Keratinocyte (primary cell): ENCODE data around the gene UBA6. TPM values are rescaled to one million over a fixed set of nuclear protein-coding genes. Genes with fewer than 3 reads are reported as not detected.

ENCODE experiments used
- DNase-seq: peaks from one replicate; pipeline ENCODE4 v3.0.0-alpha.2; 2011; ENCODE audit warnings: low read depth, missing footprints, low spot score
- FAIRE-seq: peaks from 2 replicates; lab custom pipeline; 2011; peaks lifted over from hg19 to GRCh38; lab: Jason Lieb, UNC
- H2AFZ ChIP-seq: 2 replicates; pipeline ENCODE4 v1.6.0; 2012; ENCODE audit warnings: low read length, control low read depth, inconsistent platforms; ENCODE audit not compliant: control insufficient read depth
- H3K27ac ChIP-seq: 2 replicates; pipeline ENCODE4 v1.5.1; 2011; ENCODE audit warnings: low read length; ENCODE audit not compliant: control insufficient read depth, insufficient read depth
- H3K27me3 ChIP-seq: 3 replicates; pipeline ENCODE4 v1.6.0; 2011; ENCODE audit warnings: low read length; ENCODE audit not compliant: control insufficient read depth, insufficient read depth; ENCODE audit errors: extremely low read depth
- H3K36me3 ChIP-seq, 2 experiments: 2 replicates in 1 of 2; 3 replicates in 1 of 2; pipeline ENCODE4 v1.5.1; 2011; ENCODE audit warnings: low read length in 2 of 2, mild to moderate bottlenecking in 1 of 2; ENCODE audit not compliant: control insufficient read depth in 2 of 2, insufficient read depth in 2 of 2; ENCODE audit errors: extremely low read depth in 1 of 2
- H3K4me1 ChIP-seq: 3 replicates; pipeline ENCODE4 v1.5.1; 2011; ENCODE audit warnings: low read length; ENCODE audit not compliant: control insufficient read depth, insufficient read depth; ENCODE audit errors: extremely low read depth
- H3K4me2 ChIP-seq: 3 replicates; pipeline ENCODE4 v1.6.0; 2011; ENCODE audit warnings: low read depth, low read length; ENCODE audit not compliant: control insufficient read depth, insufficient read depth; ENCODE audit errors: extremely low read depth
- H3K4me3 ChIP-seq, 3 experiments: fragments of 200-600 bp in 1 of 3; sonication (generic) in 1 of 3; 2 replicates in 2 of 3; 3 replicates in 1 of 3; pipeline ENCODE4 v1.5.1; 2011 to 2016; ENCODE audit warnings: low read length in 3 of 3, mild to moderate bottlenecking in 3 of 3, control low read depth in 2 of 3, inconsistent platforms in 1 of 3, low read depth in 1 of 3, mixed read lengths in 1 of 3, mixed run types in 1 of 3, moderate library complexity in 1 of 3; ENCODE audit not compliant: control insufficient read depth in 2 of 3, insufficient read depth in 2 of 3; ENCODE audit errors: extremely low read depth in 1 of 3
- H3K79me2 ChIP-seq: 2 replicates; pipeline ENCODE4 v1.6.0; 2012; ENCODE audit warnings: low read length; ENCODE audit not compliant: control insufficient read depth, insufficient read depth
- H3K9ac ChIP-seq: 3 replicates; pipeline ENCODE4 v1.6.0; 2011; ENCODE audit warnings: low read length; ENCODE audit not compliant: control insufficient read depth, insufficient read depth; ENCODE audit errors: extremely low read depth
- H3K9me1 ChIP-seq: 3 replicates; pipeline ENCODE4 v1.6.0; 2011; ENCODE audit warnings: low read length; ENCODE audit not compliant: control insufficient read depth, insufficient read depth; ENCODE audit errors: extremely low read depth
- H3K9me3 ChIP-seq: 2 replicates; pipeline ENCODE4 v1.5.1; 2012; ENCODE audit warnings: low read depth, low read length; ENCODE audit not compliant: control insufficient read depth
- H4K20me1 ChIP-seq: 3 replicates; pipeline ENCODE4 v1.6.0; 2011; ENCODE audit warnings: low read length; ENCODE audit not compliant: control insufficient read depth, insufficient read depth; ENCODE audit errors: extremely low read depth
- EZH2 ChIP-seq: IDR thresholded peaks from one replicate; pipeline ENCODE4 v1.6.1; 2012; ENCODE audit warnings: inconsistent platforms, mild to moderate bottlenecking, low read length, moderate library complexity
- dilution Hi-C: fragments of 300-500 bp; cut with MboI; formaldehyde crosslinking; loops from one replicate; pipeline ENCODE4 v1.7.0; 2020; ENCODE audit warnings: low sequenced_read_pairs; ENCODE audit not compliant: extremely low pct_ligation_motif_present
- polyA plus RNA-seq, 5 experiments: library from polyadenylated mRNA; depleted of rRNA in 3 of 5; stranded (reverse) in 3 of 5; stranded (forward) in 1 of 5; unstranded in 1 of 5; fragments of >200 nt; gene quantifications; 1 replicate in 1 of 5; 2 replicates in 3 of 5; 3 replicates in 1 of 5; pipeline versions ENCODE4 v1.2.1 to v1.2.3, GENCODE V29; 2011 to 2012; ENCODE audit warnings: missing spikeins in 2 of 5, low read depth in 1 of 5, low replicate concordance in 1 of 5
- TF ChIP-seq, protein P1 (sequence below), 3 experiments: IDR thresholded peaks in 1 of 3; conservative IDR thresholded peaks in 1 of 3; optimal IDR thresholded peaks in 1 of 3; 2 replicates in 2 of 3; 3 replicates in 1 of 3; pipeline versions ENCODE3 to v1.5.1; 2011; ENCODE audit warnings: low read length in 3 of 3, mild to moderate bottlenecking in 3 of 3, moderate library complexity in 2 of 3, control low read depth in 1 of 3, inconsistent platforms in 1 of 3; ENCODE audit not compliant: insufficient read depth in 2 of 3; ENCODE audit errors: extremely low read depth in 1 of 3

The UBA6 gene
- polyA plus RNA-seq, 1 donor (not counting 4 experiments of a cell fraction or from before 2014, with no cell fraction given) = 221 TPM

DNA sequence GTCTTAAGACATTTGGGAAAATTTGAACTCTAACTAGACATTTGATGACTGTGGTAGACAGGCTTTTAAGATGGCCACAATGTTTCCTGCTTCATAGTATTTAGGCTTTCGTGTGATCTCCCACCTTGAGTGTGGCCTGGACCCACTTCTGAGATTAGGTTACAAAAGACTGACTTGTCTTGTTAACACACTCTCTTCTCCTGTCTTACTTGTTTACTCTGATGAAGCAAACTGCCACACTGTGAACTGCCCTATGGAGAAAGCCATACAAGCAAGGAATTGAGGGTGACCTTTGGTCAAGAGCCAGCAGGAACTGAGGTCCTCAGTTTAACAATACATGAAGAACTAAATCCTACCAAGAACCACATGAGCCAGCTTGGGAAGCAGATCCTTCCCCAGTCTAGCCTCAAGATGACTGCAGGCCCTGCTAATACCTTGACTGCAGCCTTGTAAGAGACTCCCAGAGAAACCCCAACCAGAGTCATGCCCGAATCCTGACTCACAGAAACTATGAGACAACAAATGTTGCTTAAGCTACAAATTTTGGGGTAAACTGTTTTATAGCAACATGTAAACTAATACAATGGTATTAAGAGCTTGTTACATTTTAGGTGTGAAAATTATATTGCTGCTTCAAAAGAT lies 20.3 kb downstream of the UBA6 start:
- peak; percentile 74 for FAIRE-seq
- no peaks in the 10 kb centered on the region for H3K27me3 ChIP-seq

GRCh38 chr4:67678612-67679011 lies 22.3 kb downstream of the UBA6 start:
- Histone ChIP-seq H3K9me3 (no peaks in the 10 kb centered on the region), H2AFZ (no peak overlapping the region), H3K27me3 (no peaks in the 10 kb centered on the region), H3K9ac (no peak overlapping the region), H3K36me3 (peaks cover 16 to 21% of the 10 kb centered on the region in 2 experiments), H4K20me1 (no peaks in the 10 kb centered on the region), H3K9me1 (no peaks in the 10 kb centered on the region), H3K79me2 (peaks cover 15% of the 10 kb centered on the region), H3K4me1 (peaks cover 22% of the 10 kb centered on the region), H3K4me3 (no peak overlapping the region), H3K4me2 (no peak overlapping the region), H3K27ac (no peak overlapping the region)
- TF ChIP-seq EZH2 = no peak
- TF ChIP-seq, protein P1, sequence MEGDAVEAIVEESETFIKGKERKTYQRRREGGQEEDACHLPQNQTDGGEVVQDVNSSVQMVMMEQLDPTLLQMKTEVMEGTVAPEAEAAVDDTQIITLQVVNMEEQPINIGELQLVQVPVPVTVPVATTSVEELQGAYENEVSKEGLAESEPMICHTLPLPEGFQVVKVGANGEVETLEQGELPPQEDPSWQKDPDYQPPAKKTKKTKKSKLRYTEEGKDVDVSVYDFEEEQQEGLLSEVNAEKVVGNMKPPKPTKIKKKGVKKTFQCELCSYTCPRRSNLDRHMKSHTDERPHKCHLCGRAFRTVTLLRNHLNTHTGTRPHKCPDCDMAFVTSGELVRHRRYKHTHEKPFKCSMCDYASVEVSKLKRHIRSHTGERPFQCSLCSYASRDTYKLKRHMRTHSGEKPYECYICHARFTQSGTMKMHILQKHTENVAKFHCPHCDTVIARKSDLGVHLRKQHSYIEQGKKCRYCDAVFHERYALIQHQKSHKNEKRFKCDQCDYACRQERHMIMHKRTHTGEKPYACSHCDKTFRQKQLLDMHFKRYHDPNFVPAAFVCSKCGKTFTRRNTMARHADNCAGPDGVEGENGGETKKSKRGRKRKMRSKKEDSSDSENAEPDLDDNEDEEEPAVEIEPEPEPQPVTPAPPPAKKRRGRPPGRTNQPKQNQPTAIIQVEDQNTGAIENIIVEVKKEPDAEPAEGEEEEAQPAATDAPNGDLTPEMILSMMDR (optimal IDR thresholded peaks at IDR 0.05 in 1 of 3, IDR thresholded peaks at IDR 0.05 in 1 of 3, conservative IDR thresholded peaks at IDR 0.05 in 1 of 3; ENCODE audit: extremely low read depth in 1 of 3, insufficient read depth in 2 of 3, low read length in 3 of 3) = no peak
- FAIRE-seq (no peak), DNase-seq (no peak)
- dilution Hi-C loops = no loop called here

More for the DNA sequence above, 20.3 kb downstream of the UBA6 start:
- no peak overlapping the region for H3K4me2 ChIP-seq
- H4K20me1 ChIP-seq = no peaks in the 10 kb centered on the region
- peaks cover 39% of the 10 kb centered on the region for H3K4me1 ChIP-seq
- no peak overlapping the region for H2AFZ ChIP-seq
- H3K36me3 ChIP-seq = peaks cover 9 to 12% of the 10 kb centered on the region in 2 experiments
- peak overlapping the region; percentile 86 for H3K27ac ChIP-seq
- TF ChIP-seq, protein P1 (optimal IDR thresholded peaks at IDR 0.05 in 1 of 3, IDR thresholded peaks at IDR 0.05 in 1 of 3, conservative IDR thresholded peaks at IDR 0.05 in 1 of 3; ENCODE audit: extremely low read depth in 1 of 3, insufficient read depth in 2 of 3, low read length in 3 of 3) = no peak
- TF ChIP-seq EZH2 = no peak
- peak; percentile 38 for DNase-seq
- H3K9me1 ChIP-seq = no peaks in the 10 kb centered on the region
- no peaks in the 10 kb centered on the region for H3K9me3 ChIP-seq
- H3K79me2 ChIP-seq = peaks cover 26% of the 10 kb centered on the region
- H3K4me3 ChIP-seq = no peak overlapping the region
- no peak overlapping the region for H3K9ac ChIP-seq
- dilution Hi-C loops = no loop called here
